Panc1 (cell line): ENCODE data around the gene MINAR1. TPM values are rescaled to one million over a fixed set of nuclear protein-coding genes. Genes with fewer than 3 reads are reported as not detected.

Experiments
- ATAC-seq: fragments of 200-7000 bp; cut with Tn5 transposase; 2 replicates; pipeline ENCODE4 v1.9.1; 2020; ENCODE audit warnings: mild to moderate bottlenecking, moderate library complexity
- BruUV-seq: library from RNA; stranded (reverse); fragments of 400-500 nt; replicated peaks from 2 replicates; lab custom pipeline; 2021; lab: Mats Ljungman, UMichigan
- CTCF ChIA-PET: fragments of 300-600 bp; sonication (Branson Sonifier 250); formaldehyde crosslinking; loops from one replicate; lab custom pipeline; 2022; ENCODE audit warnings: antibody characterized with exemption; lab: Charles Lee
- POLR2A ChIA-PET: fragments of 300-600 bp; sonication (Branson Sonifier 250); formaldehyde crosslinking; loops from one replicate; lab custom pipeline; 2022; ENCODE audit warnings: antibody characterized with exemption; lab: Charles Lee
- DNase-seq: peaks from one replicate; pipeline ENCODE4 v3.0.0-alpha.2; 2010; ENCODE audit warnings: low read depth, low spot score
- H3K27ac ChIP-seq: 2 replicates; pipeline ENCODE4 v1.5.1; 2011; ENCODE audit warnings: mild to moderate bottlenecking, low read length, inconsistent platforms
- H3K27me3 ChIP-seq: fragments of 200-500 bp; sonication (Bioruptor generic); 2 replicates; pipeline ENCODE4 v1.6.0; 2014; ENCODE audit warnings: low read length, inconsistent platforms; ENCODE audit not compliant: control insufficient read depth, insufficient read depth
- H3K36me3 ChIP-seq: fragments of 200-500 bp; sonication (Bioruptor generic); 2 replicates; pipeline ENCODE4 v1.5.1; 2014; ENCODE audit warnings: inconsistent platforms, mild to moderate bottlenecking, low read length, moderate library complexity; ENCODE audit not compliant: control insufficient read depth, insufficient read depth
- H3K4me1 ChIP-seq: 2 replicates; pipeline ENCODE4 v1.5.1; 2011; ENCODE audit warnings: inconsistent platforms, mild to moderate bottlenecking, low read length, moderate library complexity; ENCODE audit not compliant: control insufficient read depth, insufficient read depth
- H3K4me3 ChIP-seq, 2 experiments: 2 replicates each; pipeline ENCODE4 v1.5.1; 2011 to 2012; ENCODE audit warnings: low read depth in 2 of 2, low read length in 2 of 2, mild to moderate bottlenecking in 2 of 2, inconsistent platforms in 1 of 2, moderate library complexity in 1 of 2
- H3K9me3 ChIP-seq: fragments of 200-500 bp; sonication (Bioruptor generic); 2 replicates; pipeline ENCODE4 v1.5.1; 2014; ENCODE audit warnings: low read depth, mild to moderate bottlenecking, inconsistent platforms, low read length, moderate library complexity; ENCODE audit not compliant: control insufficient read depth, insufficient read depth
- POLR2AphosphoS5 ChIP-seq: IDR thresholded peaks from 2 replicates; pipeline ENCODE4 v1.6.1; 2012; ENCODE audit warnings: mild to moderate bottlenecking, low read depth, low read length, moderate library complexity
- SIN3A ChIP-seq: IDR thresholded peaks from 2 replicates; pipeline ENCODE4 v1.6.1; 2012; ENCODE audit warnings: low read depth, mild to moderate bottlenecking, low read length, moderate library complexity, borderline replicate concordance; ENCODE audit not compliant: insufficient read depth
- TCF7L2 ChIP-seq: IDR thresholded peaks from 2 replicates; pipeline ENCODE4 v1.6.1; 2011; ENCODE audit warnings: mild to moderate bottlenecking, low read depth, low read length, inconsistent platforms
- in situ Hi-C: cut with HindIII; loops from 2 replicates; pipeline ENCODE4 v1.10.0; 2016; ENCODE audit warnings: low sequenced_read_pairs, low pct_unique_long_range_greater_than_20kb
- intact Hi-C: fragments of 100-400 bp; cut with micrococcal nuclease; formaldehyde crosslinking; loops from one replicate; pipeline ENCODE4 v1.10.0; 2022; ENCODE audit not compliant: unreplicated experiment
- total RNA-seq: library from RNA; stranded (reverse); gene quantifications from one replicate; pipeline ENCODE4 v1.2.1, GENCODE V29; 2021; ENCODE audit not compliant: unreplicated experiment
- TF ChIP-seq, protein P1 (sequence below), 2 experiments: IDR thresholded peaks; 2 replicates each; pipeline ENCODE4 v1.6.1; 2011 to 2012; ENCODE audit warnings: low read depth in 2 of 2, control low read depth in 1 of 2, low read length in 1 of 2, mild to moderate bottlenecking in 1 of 2, moderate library complexity in 1 of 2; ENCODE audit not compliant: insufficient read depth in 1 of 2
- TF ChIP-seq, protein P2 (sequence below): fragments of 450-650 bp; IDR thresholded peaks from 2 replicates; pipeline ENCODE4 v1.5.1; 2017; ENCODE audit warnings: mild to moderate bottlenecking

The MINAR1 gene
- total RNA-seq, 1 experiment from 2014 or later: 0.62 TPM

DNA sequence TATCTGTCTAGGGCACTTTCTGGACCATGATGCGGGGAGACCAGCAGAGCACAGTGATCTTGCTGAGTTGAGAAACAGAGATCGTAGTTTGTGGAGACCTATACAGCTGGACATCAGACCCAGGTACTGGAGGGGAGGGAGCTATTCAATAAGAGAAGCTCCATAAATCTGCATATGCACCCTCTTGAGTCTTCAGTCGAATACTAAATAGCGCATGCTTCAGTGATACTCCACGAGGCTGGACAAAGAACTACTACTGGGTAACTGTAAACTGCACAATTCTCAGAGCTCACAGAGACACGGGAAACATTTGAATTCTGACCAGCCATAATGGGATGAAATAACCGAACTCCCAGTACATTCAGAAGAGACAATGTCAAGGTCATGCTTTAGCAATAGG is 49.7 kb downstream of the MINAR1 start:
- H3K4me1 ChIP-seq: no peaks in the 10 kb centered on the region
- no peak for TF ChIP-seq TCF7L2
- no peak for TF ChIP-seq POLR2AphosphoS5
- no peak for TF ChIP-seq SIN3A
- TF ChIP-seq, protein P1, sequence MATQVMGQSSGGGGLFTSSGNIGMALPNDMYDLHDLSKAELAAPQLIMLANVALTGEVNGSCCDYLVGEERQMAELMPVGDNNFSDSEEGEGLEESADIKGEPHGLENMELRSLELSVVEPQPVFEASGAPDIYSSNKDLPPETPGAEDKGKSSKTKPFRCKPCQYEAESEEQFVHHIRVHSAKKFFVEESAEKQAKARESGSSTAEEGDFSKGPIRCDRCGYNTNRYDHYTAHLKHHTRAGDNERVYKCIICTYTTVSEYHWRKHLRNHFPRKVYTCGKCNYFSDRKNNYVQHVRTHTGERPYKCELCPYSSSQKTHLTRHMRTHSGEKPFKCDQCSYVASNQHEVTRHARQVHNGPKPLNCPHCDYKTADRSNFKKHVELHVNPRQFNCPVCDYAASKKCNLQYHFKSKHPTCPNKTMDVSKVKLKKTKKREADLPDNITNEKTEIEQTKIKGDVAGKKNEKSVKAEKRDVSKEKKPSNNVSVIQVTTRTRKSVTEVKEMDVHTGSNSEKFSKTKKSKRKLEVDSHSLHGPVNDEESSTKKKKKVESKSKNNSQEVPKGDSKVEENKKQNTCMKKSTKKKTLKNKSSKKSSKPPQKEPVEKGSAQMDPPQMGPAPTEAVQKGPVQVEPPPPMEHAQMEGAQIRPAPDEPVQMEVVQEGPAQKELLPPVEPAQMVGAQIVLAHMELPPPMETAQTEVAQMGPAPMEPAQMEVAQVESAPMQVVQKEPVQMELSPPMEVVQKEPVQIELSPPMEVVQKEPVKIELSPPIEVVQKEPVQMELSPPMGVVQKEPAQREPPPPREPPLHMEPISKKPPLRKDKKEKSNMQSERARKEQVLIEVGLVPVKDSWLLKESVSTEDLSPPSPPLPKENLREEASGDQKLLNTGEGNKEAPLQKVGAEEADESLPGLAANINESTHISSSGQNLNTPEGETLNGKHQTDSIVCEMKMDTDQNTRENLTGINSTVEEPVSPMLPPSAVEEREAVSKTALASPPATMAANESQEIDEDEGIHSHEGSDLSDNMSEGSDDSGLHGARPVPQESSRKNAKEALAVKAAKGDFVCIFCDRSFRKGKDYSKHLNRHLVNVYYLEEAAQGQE (IDR thresholded peaks at IDR 0.05; ENCODE audit: insufficient read depth in 1 of 2, low read depth in 2 of 2, low read length in 1 of 2): no peak
- TF ChIP-seq, protein P2, sequence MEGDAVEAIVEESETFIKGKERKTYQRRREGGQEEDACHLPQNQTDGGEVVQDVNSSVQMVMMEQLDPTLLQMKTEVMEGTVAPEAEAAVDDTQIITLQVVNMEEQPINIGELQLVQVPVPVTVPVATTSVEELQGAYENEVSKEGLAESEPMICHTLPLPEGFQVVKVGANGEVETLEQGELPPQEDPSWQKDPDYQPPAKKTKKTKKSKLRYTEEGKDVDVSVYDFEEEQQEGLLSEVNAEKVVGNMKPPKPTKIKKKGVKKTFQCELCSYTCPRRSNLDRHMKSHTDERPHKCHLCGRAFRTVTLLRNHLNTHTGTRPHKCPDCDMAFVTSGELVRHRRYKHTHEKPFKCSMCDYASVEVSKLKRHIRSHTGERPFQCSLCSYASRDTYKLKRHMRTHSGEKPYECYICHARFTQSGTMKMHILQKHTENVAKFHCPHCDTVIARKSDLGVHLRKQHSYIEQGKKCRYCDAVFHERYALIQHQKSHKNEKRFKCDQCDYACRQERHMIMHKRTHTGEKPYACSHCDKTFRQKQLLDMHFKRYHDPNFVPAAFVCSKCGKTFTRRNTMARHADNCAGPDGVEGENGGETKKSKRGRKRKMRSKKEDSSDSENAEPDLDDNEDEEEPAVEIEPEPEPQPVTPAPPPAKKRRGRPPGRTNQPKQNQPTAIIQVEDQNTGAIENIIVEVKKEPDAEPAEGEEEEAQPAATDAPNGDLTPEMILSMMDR: no peak
- no peaks in the 10 kb centered on the region for H3K9me3 ChIP-seq
- H3K4me3 ChIP-seq: no peak overlapping the region
- ChIA-PET CTCF (no interaction called here), POLR2A (interaction anchor here (0.7 kb wide), 1 partner anchor 94 kb away, joined by 4 read pairs; no protein-coding TSS in a partner anchor)
- no peak for DNase-seq
- ATAC-seq: no peak
- H3K36me3 ChIP-seq: no peaks in the 10 kb centered on the region
- intact Hi-C loops (no loop called here), in situ Hi-C loops (no loop called here)
- H3K27me3 ChIP-seq: peaks cover 10% of the 10 kb centered on the region
- no peak overlapping the region for H3K27ac ChIP-seq
- no TSS peak for BruUV-seq

Other genes with a start within 250 kb of the MINAR1 start
- gene ANKRD34C, start 149.6 kb upstream of the MINAR1 start, total RNA-seq: not detected
- gene TMED3, start 121.2 kb upstream of the MINAR1 start, total RNA-seq: 137 TPM